HG02623 (cell line): ENCODE results near the gene MASTL.

Experiments
- ATAC-seq: cut with Tn5 transposase; IDR thresholded peaks from one replicate; pipeline ENCODE4 v1.9.1; 2021; ENCODE audit warnings: moderate library complexity; ENCODE audit not compliant: unreplicated experiment

MASTL gene

DNA sequence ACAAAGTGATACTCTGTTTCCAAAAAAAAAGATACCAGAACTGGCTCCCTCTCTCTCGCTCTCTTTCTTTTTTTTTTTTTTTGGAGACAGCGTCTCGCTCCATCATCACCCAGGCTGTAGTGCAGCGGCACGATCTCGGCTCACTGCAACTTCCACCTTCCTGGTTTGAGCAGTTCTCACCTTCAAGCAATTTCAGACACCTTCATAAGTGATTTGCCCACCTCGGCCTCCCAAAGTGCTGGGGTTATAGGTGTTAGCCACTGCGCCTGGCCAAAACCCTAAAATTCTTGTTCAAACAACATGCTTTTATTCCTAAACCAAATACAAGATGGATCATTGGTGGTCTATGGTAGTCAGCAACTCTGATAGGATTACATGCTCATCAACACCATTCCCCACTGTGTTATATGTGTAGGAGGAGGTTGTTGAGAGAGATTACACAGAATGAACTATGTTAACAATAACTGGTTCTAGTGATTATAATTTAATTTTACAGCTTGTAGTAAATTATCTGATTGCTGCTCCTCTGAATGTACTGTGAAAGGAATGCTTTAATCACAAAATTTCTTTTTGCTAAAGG lies 69.9 kb downstream of the MASTL start:
- no peak for ATAC-seq

- no peak for ATAC-seq
Measured at GRCh38 chr10:27225642-27226257, 70.6 kb downstream of the MASTL start.

- no peak for ATAC-seq
Measured at GRCh38 chr10:27230022-27230421, 74.9 kb downstream of the MASTL start.

GRCh38 chr10:27235706-27236105 lies 80.6 kb downstream of the MASTL start:
- no peak for ATAC-seq
